ENCODE results near the gene RETREG3.
A peak's percentile ranks its signal among the peaks of the same experiment; 100 is the strongest.
"Not testable (repeated sequence)": the region's sequence is repeated elsewhere in the genome, so short reads cannot be mapped to it uniquely, and the experiment has no call there.

The RETREG3 gene

DNA sequence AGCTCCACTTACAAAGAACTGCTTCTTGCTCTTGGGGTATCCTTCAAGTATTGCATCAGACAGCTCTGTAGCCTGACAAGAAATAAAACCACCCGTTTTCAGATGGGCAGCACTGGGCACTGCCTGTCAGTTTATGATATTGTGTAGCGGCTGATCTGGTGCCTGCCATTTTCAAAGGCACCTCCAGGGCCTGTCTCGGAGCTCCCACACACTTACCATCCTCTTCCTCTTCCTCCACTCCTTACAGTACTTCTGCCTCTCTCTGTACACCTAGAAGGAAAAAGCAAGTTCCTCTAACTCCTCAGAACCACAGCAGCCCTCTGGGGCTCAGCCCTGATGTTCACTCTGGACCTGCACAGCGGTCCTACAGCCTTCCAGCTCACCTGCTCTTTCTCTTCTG is 36.1 kb downstream of the RETREG3 start:
- DNase-seq = no peak

DNA sequence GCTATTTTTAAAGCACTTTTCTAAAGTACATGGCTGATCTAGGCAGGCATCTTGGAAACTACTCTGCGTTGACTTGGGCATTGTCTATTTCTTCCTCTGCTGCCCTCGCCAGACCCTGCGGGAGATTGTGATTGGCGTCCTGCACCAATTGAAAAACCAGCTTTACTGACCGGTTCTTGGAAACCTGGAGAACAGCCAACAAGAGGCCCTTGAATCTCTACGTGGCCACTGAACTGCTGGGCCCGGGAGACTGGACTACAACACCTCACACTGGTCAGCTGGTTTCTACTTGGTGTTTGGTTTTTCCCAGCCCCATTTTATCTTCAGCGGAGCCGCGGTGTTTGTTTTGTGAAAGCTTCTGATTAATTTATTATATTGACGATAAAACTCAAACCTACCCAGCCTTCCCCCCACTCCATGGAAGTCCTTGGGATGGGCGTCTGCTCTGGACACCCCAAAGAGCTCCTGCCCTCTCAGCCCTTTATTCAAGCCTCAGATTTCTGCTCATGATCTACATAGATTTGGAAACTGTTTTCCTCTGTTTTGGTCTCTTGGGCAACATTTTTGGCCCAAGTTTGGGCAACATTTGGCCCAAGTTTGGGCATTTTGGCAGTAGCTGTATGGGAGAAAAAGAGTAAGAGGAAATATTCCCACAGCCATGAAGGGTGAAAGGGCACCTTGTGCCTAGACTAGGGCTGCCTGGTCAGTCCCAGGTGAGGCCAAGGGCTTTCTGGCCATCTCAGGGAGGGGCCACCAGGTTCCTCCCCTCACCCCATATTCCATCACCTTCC is 37.5 kb downstream of the RETREG3 start:
- no peak for DNase-seq

DNA sequence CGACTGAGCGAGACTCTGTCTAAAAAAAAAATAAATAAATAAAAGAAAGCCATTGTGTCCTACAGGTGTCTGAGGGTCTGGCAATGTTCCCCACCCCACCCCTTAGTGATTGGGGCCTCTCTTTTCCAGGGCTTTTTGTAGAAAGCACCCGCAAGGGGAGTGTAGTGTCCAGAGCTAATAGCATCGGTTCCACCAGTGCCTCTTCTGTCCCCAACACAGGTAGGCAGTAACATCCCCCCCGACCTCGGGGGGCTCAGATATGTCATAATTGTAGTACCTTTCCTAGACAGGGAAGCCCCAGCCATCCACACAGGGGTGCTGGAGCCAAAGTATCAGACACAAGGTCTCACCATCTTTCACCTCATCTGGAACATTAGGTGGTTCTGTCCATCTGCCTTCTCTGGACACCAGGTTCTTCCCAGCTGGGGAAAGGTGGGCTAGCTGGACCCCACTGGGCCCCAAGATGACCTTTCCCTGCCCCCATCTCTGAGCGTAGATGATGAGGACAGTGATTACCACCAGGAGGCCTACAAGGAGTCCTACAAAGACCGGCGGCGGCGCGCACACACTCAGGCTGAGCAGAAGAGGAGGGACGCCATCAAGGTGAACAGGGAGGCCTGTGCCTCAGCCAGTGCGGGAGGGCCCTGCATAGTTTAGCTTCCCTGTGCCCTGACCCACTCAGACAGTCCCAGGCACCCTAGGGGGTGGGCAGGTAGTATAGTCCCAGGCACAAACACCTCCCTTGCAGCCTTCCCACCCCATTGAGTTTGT is 40.6 kb downstream of the RETREG3 start:
- no peak for DNase-seq

DNA sequence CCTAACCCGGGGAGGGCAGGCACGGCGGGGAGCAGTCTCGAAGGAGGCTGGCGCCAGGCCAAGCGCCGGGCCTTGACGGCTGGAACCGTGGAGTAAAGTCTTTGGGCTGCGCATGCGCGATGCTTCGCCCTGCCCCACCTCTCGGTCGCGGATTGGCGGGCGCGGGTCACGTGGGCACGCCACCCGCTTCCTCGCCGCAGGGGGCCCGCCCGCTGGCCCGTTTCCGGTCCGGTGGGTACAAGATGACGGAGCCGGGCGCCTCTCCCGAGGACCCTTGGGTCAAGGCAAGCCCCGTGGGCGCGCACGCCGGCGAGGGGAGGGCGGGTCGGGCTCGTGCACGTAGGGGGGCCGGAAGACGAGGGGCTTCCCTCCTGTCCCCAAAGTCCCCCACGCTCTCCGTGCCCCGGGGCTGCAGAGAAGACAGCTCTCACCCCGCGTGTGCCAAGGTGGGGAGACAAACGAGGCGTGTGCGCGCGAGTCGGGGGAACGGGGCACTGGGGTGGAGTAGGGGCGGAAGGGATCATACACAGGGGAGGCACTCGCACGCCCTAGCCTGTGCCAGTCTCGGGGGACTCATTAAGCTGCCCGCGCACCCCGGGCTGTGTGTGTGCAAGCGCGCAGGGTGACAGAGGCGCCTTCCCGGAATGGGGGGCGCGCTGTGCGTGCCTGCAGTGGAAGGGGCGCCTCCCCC is 42.1 kb downstream of the RETREG3 start, which contains the start of gene MLX:
MLX (plus strand) TSS at position 218 of the 691 bp plus-strand sequence; CDS start at position 243, 25 bp downstream.
- peak; percentile 49 to 95 (median 84) for DNase-seq

DNA sequence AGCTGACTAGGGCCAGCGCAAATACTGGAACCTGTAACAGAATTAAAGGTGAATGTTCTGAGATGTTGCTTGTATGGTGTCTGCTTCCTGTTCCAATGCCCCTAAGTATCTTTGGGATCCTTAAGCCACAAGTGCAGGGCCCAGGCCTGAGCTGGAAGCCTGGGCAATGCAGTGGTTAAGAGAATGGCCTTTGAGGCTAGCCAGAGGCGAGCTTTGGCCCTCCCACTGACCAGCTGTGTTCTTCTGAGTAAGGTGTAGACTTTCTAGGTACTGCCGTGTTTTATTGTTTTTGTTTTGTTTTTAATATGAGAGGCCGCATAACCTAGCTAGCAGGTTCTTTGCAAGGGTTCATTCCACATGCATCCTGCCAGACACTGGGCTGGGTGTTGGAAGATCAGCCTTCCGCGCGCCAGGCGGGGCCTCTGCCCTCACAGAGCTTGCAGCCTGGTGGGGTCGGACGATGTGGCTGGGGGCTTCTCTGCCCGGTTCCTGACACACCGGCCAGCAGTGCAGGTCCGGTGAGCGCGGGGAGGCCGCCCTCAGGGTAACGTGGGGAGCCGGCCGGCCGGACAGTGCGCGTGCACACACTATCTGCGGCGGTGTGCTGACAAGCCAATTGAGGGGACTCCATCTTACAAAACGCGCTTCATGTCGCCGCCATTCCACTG is 42.8 kb downstream of the RETREG3 start:
- no peak for DNase-seq

DNA sequence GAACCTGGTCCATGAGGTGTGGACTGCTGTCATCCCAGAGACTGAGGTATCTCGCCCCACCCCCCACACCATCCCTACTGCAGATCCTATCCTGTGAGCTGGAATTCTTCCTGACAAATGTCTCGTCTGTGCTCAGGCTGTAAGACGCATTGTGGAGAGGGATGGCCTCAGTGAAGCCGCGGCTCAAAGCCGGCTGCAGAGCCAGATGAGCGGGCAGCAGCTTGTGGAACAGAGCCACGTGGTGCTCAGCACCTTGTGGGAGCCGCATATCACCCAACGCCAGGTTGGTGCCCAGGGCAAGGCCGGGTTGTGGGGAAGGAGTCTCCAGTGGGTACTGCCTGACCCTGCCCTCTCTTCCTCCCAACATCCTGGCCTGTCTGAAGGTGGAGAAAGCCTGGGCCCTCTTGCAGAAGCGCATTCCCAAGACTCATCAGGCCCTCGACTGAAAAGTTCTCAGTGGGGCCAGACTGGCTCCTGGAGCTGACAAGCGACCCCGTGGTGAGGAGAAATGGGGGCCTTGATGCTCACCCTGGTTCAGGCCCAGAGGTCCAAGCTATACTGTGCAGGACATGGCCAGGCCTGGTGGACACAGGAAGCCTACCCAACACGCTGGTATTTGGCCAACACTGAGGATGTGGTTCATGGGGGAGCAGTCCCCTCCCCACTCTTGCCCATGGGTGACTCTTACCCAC is 43.5 kb downstream of the RETREG3 start:
- no peak for DNase-seq

DNA sequence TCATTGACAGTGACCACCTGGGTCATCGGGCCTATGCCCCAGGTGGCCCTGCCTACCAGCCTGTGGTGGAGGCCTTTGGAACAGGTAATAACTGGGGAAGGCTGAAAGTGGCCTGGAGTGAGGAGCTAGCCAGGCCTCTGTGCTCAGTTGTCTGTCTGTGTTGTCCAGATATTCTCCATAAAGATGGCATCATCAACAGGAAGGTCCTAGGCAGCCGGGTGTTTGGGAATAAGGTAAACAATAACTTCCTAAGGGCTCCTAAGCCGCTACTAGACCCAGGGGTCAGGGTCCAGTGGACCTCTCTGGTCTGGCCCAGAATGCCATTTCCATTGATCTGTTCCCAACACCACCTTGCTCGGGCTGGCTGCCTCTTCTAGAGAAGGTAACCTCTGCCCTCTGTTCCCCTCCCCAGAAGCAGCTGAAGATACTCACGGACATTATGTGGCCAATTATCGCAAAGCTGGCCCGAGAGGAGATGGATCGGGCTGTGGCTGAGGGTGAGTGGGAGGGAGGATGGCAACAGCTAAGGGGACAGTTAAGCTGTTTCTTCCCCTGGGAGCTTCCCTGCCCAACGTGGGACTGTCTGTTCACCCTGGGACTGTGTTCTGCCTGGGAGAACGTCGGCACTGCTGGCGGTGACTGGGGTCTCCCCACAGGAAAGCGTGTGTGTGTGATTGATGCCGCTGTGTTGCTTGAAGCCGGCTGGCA is 44.2 kb downstream of the RETREG3 start:
- no peak for DNase-seq

DNA sequence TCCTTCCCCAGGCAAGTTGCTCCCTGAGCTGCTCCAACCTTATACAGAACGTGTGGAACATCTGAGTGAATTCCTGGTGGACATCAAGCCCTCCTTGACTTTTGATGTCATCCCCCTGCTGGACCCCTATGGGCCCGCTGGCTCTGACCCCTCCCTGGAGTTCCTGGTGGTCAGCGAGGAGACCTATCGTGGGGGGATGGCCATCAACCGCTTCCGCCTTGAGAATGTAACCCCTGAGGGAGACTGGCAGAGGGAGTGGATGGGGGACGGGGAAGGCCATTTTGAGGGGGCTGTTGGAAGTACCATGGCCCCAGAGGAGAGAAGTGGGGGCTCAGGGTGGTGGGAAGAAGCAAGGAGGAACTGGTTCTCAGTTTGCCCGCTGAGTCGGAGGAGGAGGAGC is 45.2 kb downstream of the RETREG3 start:
- no peak for DNase-seq

DNA sequence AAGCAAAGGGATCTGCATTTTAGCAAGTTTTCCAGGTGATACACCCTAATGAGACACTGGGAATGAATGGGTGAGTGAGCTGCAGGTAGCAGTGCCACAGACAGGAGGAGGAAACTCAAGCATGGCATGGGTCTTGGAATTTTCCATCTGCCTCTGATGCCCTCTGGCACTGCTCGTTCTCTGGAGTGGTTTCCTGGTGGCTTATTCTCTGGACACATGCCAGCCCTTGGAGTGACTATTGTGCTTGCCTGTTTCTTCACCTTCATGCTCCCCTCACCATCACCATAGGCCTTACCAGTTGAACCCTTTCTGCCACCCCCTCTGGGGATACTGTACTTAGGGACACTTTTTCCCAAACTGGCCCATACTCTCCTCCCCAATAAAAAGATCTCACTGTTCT is 45.6 kb downstream of the RETREG3 start:
- no peak for DNase-seq

DNA sequence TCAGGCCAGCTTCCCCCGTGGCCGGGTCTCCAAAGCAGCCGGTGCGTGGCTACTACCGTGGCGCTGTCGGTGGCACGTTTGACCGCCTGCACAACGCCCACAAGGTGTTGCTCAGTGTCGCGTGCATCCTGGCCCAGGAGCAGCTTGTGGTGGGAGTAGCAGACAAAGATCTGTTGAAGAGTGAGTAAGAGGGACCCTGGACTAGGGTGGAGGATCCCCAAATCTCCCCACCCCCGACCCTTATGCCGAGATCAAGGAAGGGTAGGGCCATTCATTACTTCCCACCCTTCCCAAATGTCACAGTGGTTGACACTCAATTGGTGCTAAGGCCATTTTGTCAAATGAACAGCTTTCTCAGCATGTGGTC is 46.0 kb downstream of the RETREG3 start:
- DNase-seq = no peak

DNA sequence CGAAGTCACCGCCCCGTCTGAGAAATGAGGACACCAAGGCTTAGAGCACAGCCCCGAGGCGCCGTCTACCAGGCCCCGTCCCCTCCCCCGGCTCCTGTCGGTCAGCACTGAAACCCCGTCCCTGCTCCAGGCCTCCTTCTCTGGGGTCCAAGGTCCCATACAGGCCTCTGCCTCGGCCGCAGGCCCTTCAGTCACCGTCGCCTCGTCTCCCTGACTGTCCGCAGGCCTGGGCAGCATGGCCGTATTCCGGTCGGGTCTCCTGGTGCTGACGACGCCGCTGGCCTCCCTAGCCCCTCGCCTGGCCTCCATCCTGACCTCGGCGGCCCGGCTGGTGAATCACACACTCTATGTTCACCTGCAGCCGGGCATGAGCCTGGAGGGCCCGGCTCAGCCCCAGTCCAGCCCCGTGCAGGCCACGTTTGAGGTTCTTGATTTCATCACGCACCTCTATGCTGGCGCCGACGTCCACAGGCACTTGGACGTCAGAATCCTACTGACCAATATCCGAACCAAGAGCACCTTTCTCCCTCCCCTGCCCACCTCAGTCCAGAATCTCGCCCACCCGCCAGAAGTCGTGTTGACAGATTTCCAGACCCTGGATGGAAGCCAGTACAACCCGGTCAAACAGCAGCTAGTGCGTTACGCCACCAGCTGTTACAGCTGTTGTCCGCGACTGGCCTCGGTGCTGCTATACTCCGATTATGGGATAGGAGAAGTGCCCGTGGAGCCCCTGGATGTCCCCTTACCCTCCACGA is 46.6 kb downstream of the RETREG3 start:
- peak in 3 of 56 donors; percentile 13 to 58 (median 35) for DNase-seq

DNA sequence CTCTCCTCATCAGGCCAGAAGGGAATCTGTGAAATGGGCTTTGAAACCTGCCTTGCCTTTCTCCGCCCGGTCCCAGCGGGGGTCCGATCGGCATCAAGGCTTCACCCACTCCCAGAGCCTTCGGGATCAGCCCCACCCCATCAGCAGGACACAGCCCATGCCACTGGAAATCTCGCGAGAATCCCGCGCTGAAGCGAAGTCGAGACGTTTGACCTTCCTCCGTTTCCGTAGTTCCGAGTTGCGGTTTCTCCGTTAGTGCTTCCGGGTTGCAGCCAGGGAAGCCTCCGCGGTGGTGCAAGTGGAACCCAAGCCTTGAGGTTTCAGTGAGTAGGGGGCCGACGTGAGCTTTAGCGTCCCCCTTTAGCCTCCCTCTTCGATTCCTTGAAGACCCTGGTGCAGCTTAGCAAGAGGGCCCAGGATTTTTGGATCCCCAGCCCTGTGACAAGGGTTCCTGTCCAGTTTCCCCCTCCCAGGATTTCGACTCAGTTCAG is 47.2 kb downstream of the RETREG3 start, which contains the start of gene COASY:
COASY (plus strand) TSS at position 252 of the 491 bp plus-strand sequence. CDS start 475 bp downstream, outside the sequence.
- peak; percentile 47 to 95 (median 88) for DNase-seq

DNA sequence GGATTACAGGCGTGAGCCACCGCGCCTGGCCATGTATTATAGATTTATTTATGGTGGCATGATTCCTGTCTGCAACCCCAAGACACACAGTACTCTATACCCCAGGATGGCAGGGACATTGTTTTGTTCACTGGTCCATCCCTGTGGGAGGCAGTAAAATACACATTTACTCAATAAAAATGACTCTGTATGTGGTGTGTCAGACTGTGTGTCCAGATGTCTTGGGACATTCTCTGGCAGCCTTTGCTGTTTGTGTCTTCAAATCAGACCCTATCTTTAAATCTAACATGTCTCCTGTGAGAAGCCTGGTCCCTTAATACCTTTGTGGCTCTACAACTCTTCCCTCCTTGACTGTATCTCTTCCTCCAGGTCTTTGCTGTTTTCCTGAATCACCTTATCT is 48.9 kb downstream of the RETREG3 start:
- no peak for DNase-seq

DNA sequence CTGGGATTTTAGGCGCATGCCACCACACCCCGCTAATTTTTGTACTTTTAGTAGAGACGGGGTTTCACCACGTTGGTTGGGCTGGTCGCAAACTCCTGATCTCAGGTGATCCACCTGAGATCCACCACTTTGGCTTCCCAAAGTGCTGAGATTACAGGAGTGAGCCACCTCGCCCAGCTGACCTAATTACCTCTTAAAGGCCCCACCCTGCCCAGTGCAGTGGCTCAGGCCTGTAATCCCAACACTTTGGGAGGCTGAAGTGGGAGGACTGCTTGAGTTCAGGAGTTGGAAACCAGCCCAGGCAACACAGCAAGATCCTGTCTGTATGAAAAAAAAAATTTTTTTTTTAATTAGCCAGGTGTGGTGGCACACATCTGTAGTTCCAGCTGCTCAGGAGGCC is 50.1 kb downstream of the RETREG3 start:
- no peak for DNase-seq

DNA sequence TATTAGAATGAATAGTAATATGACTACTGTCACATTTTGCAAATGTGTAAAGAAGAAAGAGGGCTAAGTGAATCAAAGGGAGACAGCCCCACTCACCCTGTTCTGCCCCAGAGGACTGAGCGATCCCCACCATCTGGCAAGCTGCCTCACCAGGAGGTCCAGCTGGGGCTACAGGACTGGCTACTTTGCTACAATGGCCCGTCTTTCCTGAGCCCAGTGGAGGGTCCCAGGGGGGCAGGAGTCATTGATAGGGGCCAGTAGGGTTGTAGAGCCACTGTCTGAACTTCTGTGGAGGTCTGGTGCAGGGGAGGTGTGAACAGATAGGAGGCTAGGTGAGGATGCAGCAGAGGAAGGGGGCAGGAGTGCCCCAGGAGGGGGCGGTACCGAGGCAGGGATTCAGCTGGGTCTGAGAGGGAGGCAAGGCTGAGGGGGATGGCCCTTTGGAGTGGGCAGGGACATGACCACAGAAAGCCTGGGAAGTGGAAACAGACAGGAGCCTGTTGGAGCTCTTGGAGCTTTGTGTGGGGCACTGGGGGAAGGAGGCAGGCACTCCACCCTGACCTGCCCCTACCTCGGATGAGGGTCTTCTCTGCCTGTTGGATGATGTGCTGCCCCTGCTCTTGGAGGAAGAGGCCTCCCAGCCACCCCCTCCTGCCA is 53.1 kb downstream of the RETREG3 start:
- not testable (repeated sequence) for DNase-seq

DNA sequence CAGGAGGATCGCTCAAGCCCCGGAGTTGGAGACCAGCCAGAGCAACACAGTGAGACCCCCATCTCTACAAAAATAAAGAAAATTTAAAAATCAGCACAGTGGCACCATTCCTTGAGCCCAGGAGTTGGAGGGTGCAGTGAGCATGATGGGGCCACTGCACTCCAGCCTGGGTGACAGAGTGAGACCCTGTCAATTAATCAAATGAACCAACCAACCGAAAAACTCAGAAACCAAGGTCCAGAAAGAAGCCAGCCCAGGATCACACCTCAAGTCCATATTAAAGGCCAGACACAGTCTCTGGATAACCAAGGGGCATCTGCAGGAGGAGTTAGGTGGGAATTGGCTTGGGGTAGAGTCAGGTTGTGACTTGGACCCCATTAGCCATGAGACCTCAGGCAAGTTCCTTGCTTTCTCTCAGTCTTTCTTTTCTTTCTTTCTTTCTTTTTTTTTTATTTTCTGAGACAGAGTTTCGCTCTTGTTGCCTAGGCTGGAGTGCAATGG is 54.0 kb downstream of the RETREG3 start:
- DNase-seq = no peak

DNA sequence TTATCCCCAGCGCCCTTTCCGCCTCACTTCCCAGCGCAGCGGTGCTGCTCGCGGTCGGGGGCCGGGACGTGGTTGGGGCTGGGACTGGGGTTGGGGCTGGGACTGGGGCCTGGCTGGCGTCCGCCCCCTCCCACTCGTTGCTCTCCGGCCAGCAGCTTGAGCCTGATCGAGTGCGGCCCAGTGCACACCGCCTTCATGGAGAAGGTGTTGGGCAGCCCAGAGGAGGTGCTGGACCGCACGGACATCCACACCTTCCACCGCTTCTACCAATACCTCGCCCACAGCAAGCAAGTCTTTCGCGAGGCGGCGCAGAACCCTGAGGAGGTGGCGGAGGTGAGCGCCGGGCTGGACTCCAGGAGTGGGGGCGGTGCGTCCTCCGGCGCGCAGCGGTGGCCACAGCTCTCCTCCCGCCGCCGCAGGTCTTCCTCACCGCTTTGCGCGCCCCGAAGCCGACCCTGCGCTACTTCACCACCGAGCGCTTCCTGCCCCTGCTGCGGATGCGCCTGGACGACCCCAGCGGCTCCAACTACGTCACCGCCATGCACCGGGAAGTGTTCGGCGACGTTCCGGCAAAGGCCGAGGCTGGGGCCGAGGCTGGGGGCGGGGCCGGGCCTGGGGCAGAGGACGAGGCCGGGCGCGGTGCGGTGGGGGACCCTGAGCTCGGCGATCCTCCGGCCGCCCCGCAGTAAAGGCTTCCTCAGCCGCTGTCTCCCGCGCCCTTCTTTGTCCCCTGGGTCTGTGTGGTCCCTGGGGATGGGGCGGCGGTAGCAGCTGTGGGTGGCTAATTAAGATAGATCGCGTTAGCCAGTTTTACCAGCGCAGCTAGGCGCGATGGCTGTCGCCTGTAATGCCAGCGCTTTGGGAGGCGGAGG is 54.7 kb downstream of the RETREG3 start:
- DNase-seq = peak in 51 of 56 donors; percentile 38 to 88 (median 73)
